Adrenal gland (tissue), 12 donors: ENCODE results near the gene RPS28. TPM values are rescaled to one million over a fixed set of nuclear protein-coding genes. Genes with fewer than 3 reads are reported as not detected.

Experiments used
- DNase-seq, 7 donors: peaks; one replicate each; pipeline ENCODE4 v3.0.0-alpha.2; 2019 to 2020
- H3K27ac ChIP-seq, 5 donors: fragments of 200-600 bp; sonication (generic) in 4 of 5; 1 replicate in 3 of 5; 2 replicates in 2 of 5; pipeline versions ENCODE4 v1.5.1 to v1.8.0; 2016 to 2020; ENCODE audit warnings: mild to moderate bottlenecking in 1 of 5
- H3K27me3 ChIP-seq: fragments of 200-600 bp; 2 replicates; pipeline ENCODE4 v1.8.0; 2021
- H3K36me3 ChIP-seq, 2 donors: fragments of 200-600 bp; replicated peaks in 1 of 2; 1 replicate in 1 of 2; 2 replicates in 1 of 2; pipeline versions ENCODE4 v1.5.1 to v1.8.0; 2018 to 2022
- H3K4me1 ChIP-seq, 2 donors: fragments of 200-600 bp; replicated peaks in 1 of 2; 1 replicate in 1 of 2; 2 replicates in 1 of 2; pipeline versions ENCODE4 v1.5.1 to v1.8.0; 2018 to 2021
- H3K4me3 ChIP-seq, 4 donors: fragments of 200-600 bp; sonication (generic) in 3 of 4; one replicate each; pipeline ENCODE4 v1.5.1; 2016 to 2018
- H3K9me3 ChIP-seq, 3 donors: fragments of 200-600 bp; sonication (generic) in 1 of 3; replicated peaks in 1 of 3; 1 replicate in 2 of 3; 2 replicates in 1 of 3; pipeline versions ENCODE4 v1.5.1 to v1.8.0; 2016 to 2021
- POLR2A ChIP-seq, 2 donors: fragments of 450-650 bp; IDR thresholded peaks; one replicate each; pipeline ENCODE4 v1.6.1; 2017; ENCODE audit warnings: antibody characterized with exemption in 2 of 2, mild to moderate bottlenecking in 2 of 2, moderate library complexity in 1 of 2
- WGBS, 4 donors: extraction: QIAGEN DNeasy Blood & Tissue Kit in 2 of 4; methylation state at CpG; one replicate each; pipeline versions ENCODE4 v1.1.5 to v1.1.7; 2013 to 2017; 5-methylcytosine and 5-hydroxymethylcytosine counted together
- intact Hi-C, 2 donors: fragments of 100-400 bp; cut with DNase I; formaldehyde crosslinking; loops; one replicate each; pipeline versions ENCODE4 v1.14.1 to v1.15.0; 2022 to 2023
- polyA plus RNA-seq, 3 donors: library from polyadenylated mRNA; stranded (reverse); fragments of 200-250 nt in 2 of 3; fragments of 350-450 nt in 1 of 3; fragmentation: Illumina TruSeq in 1 of 3; extraction: RNeasy Lipid Tissue Mini Kit (QIAGEN cat#74804) in 1 of 3; gene quantifications; one replicate each; pipeline ENCODE4 v1.2.3, GENCODE V29; 2013 to 2014
- total RNA-seq, 9 donors: library from RNA; depleted of rRNA in 4 of 9; stranded (reverse); fragments of >200 nt in 4 of 9; fragments of 120-200 nt in 1 of 9; fragmentation: NEBNext Ultra II Directional in 1 of 9; extraction: Animal tissue kit (Norgen Biotek cat#: 25700) in 1 of 9; gene quantifications; one replicate each; pipeline versions ENCODE4 v1.1.0 to v1.2.4, GENCODE V29; 2013 to 2023
- TF ChIP-seq, protein P1 (sequence below), 6 experiments: fragments of 450-650 bp in 4 of 6; fragments of 200-600 bp in 2 of 6; sonication (generic) in 1 of 6; IDR thresholded peaks; 1 replicate in 5 of 6; 2 replicates in 1 of 6; pipeline versions ENCODE4 v1.5.1 to v1.8.0; 2016 to 2021; ENCODE audit warnings: antibody characterized with exemption in 6 of 6, mild to moderate bottlenecking in 2 of 6, moderate library complexity in 1 of 6
- donor health status: healthy with polysubstance abuse.
- donor health status: Bipolar disorder and iron deficiency.
- donor health status: DM: yes; HTN: yes; CAD: no.
- donor health status: DM: no; HTN: no; CAD: no.
- donor health status: DM: no; HTN: no; CAD: no.
- donor health status: DM: yes; HTN: yes; CAD: no.

RPS28 gene
- total and polyA plus RNA-seq, 12 donors, result 155 to 1,896 (median 614) TPM

DNA sequence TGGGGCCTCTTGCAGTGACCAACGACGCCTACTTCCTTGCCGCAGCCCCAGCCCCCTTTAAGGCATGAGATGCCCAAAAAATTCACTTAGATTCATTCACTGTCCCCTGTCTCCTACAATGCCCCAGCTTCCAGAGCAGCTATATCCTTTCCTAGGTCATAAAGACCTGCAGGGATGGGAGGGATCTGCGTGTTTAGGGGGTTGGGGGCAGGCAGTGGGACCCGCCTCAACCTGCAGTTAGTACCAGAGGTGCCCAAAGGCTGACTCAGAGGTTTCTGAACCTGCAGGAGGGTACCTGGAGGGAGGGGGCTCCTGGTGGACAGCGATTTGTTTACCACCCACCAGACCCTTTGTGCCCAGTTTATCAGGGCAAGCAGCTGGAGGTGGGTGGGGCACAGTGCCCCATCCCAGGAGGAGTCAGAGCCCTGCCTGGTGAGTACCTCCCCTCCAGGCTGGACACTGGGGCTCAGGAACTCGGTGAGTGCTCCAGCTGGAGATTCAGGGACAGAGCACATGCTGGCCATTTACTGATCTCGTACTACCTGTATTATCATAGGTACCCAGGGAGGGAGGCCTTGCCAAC is 10.1 kb downstream of the RPS28 start:
- WGBS, 4 donors, result 68 to 85% (median 75%) methylated on average over 7 to 8 of the region's 8 CpGs

DNA sequence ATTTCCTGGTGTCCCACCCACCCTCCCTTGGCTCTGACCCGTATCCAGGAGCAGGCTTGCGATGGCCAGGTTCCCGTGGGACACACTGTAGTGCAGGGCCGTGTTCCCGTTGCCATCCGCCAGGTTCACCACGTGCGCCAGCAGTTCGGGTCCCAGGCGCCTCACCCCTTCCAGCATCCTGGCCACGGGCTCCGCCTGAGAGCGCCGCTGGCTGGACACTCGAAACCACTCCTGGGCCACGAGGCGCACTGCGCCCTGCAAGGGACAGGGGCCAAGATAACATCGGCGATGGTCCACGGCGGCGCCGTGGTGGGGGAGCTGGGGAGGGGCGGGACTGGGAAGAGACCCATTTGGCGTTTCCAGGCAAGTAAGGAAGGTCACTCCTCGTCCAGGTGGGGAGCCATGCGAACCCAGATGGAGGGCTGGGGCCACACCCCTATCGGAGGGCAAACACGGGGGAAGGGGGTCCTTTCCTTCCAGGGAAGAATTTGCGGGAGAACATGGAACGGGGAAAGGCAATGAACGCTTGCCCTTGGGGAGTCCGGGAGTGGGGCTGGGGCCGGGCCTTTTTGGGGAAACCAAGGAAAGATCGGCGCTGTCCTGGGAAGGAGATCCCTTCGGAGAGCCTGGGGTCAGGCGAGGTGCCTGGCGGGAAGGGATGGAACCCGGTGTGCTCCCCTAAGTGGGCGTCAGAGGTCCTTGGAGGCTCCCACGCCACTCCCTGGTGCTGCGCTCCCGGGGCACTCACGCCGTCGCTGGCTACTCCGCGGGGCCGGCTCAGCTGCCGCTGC is 11.9 kb downstream of the RPS28 start:
- intact Hi-C loops, result no loop called here
- WGBS, 4 donors, result 18 to 29% (median 25%) methylated on average over 14 to 52 of the region's 52 CpGs
- H3K36me3 ChIP-seq, result no peaks in the 10 kb centered on the region
- no peak overlapping the region for H3K4me3 ChIP-seq
- H3K27me3 ChIP-seq, result peaks cover 31% of the 10 kb centered on the region
- TF ChIP-seq, protein P1, sequence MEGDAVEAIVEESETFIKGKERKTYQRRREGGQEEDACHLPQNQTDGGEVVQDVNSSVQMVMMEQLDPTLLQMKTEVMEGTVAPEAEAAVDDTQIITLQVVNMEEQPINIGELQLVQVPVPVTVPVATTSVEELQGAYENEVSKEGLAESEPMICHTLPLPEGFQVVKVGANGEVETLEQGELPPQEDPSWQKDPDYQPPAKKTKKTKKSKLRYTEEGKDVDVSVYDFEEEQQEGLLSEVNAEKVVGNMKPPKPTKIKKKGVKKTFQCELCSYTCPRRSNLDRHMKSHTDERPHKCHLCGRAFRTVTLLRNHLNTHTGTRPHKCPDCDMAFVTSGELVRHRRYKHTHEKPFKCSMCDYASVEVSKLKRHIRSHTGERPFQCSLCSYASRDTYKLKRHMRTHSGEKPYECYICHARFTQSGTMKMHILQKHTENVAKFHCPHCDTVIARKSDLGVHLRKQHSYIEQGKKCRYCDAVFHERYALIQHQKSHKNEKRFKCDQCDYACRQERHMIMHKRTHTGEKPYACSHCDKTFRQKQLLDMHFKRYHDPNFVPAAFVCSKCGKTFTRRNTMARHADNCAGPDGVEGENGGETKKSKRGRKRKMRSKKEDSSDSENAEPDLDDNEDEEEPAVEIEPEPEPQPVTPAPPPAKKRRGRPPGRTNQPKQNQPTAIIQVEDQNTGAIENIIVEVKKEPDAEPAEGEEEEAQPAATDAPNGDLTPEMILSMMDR (IDR thresholded peaks at IDR 0.05), result no peak
- no peak for TF ChIP-seq POLR2A (IDR thresholded peaks at IDR 0.05)
- H3K4me1 ChIP-seq, result peaks cover 0 to 9% of the 10 kb centered on the region in 2 donors
- no peak overlapping the region for H3K27ac ChIP-seq
- DNase-seq, result no peak
- H3K9me3 ChIP-seq, result no peaks in the 10 kb centered on the region

More for the DNA sequence above, 10.1 kb downstream of the RPS28 start:
- H3K4me3 ChIP-seq, result no peak overlapping the region
- no peak for TF ChIP-seq POLR2A (IDR thresholded peaks at IDR 0.05)
- TF ChIP-seq, protein P1 (IDR thresholded peaks at IDR 0.05), result no peak
- no peaks in the 10 kb centered on the region for H3K9me3 ChIP-seq
- intact Hi-C loops, result no loop called here
- H3K36me3 ChIP-seq, result no peaks in the 10 kb centered on the region
- H3K27me3 ChIP-seq, result peaks cover 31% of the 10 kb centered on the region
- no peak for DNase-seq
- no peak overlapping the region for H3K27ac ChIP-seq
- peaks cover 0 to 7% of the 10 kb centered on the region in 2 donors for H3K4me1 ChIP-seq

DNA sequence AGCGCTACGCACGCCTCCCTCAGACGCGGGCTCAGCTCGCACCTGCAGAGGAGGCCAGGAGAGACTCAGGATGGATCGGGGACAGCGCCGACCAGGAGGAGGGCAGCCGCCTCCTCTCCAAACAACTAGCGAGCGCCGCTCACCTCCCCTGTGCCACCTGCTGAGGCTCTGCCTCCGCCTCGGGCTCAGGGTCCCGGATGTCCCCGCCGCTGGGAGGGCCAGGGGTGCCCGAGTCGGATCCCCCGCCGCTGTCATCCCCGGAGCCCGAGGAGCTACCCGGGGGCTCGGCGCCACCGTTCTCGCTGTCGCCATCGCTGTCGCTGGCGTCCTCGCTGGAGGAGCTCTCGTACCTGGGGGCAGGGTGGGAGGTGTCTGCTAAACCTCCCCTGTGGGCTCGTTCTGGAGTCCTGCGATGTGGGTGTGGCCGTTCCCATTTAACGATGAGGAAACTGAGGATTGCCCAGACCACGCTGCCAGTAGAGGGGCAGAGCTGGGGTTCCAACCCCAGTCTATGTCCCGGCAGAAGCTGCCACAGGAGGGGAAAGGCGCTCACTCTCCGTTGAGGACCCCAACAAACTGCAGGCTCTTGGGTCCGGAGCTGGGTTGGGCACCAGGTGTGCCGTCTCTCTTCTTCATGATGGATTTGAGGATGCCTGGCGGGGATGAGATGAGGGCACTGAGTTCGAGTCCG is 12.6 kb downstream of the RPS28 start:
- no peaks in the 10 kb centered on the region for H3K9me3 ChIP-seq
- intact Hi-C loops, result no loop called here
- DNase-seq, result no peak
- H3K4me3 ChIP-seq, result no peak overlapping the region
- H3K27me3 ChIP-seq, result peaks cover 31% of the 10 kb centered on the region
- no peak overlapping the region for H3K27ac ChIP-seq
- H3K4me1 ChIP-seq, result peaks cover 0 to 9% of the 10 kb centered on the region in 2 donors
- H3K36me3 ChIP-seq, result no peaks in the 10 kb centered on the region
- TF ChIP-seq, protein P1 (IDR thresholded peaks at IDR 0.05), result no peak
- no peak for TF ChIP-seq POLR2A (IDR thresholded peaks at IDR 0.05)
- WGBS, 4 donors, result 24 to 44% (median 33%) methylated on average over 1 to 48 of the region's 48 CpGs
